ENCODE data around the gene ITPR2. TPM values are rescaled to one million over a fixed set of nuclear protein-coding genes. Genes with fewer than 3 reads are reported as not detected.

Gene ITPR2
- total and polyA plus RNA-seq, 2 of the 8 experiments (the other 6 are each of a cell fraction or from before 2014, with no cell fraction given) = 4.1 to 48.3 TPM

GRCh38 chr12:26338586-26339572, 494.1 kb downstream of the ITPR2 start:
- Histone ChIP-seq H2BK12ac (ENCODE audit: low read depth, low read length) (no peak overlapping the region), H3K23me2 (ENCODE audit: low read depth, low read length) (no peaks in the 10 kb centered on the region), H2AK5ac (ENCODE audit: low read depth, low read length) (no peak overlapping the region), H3K79me2 (ENCODE audit: control insufficient read depth in 1 of 2, insufficient read depth in 2 of 2, low read length in 2 of 2) (no peaks in the 10 kb centered on the region), H3K23ac (ENCODE audit: insufficient read length) (no peak overlapping the region), H3K36me3 (ENCODE audit: control insufficient read depth in 2 of 4, insufficient read depth in 4 of 4, low read length in 3 of 4) (no peaks in the 10 kb centered on the region), H3K79me1 (ENCODE audit: low read depth, low read length) (no peaks in the 10 kb centered on the region), H3K27me3 (replicated peaks in 1 of 4; ENCODE audit: control insufficient read depth in 3 of 4, extremely low read depth in 1 of 4, insufficient read depth in 3 of 4, low read length in 3 of 4) (no peaks in the 10 kb centered on the region), H4K91ac (replicated peaks; ENCODE audit: insufficient read length, low read length) (no peak overlapping the region), H3K56ac (replicated peaks; ENCODE audit: insufficient read length, low read depth, low read length) (no peak overlapping the region), H3K9ac (replicated peaks in 1 of 4; ENCODE audit: extremely low read depth in 1 of 4, low read depth in 3 of 4, low read length in 3 of 4) (no peak overlapping the region), H4K8ac (ENCODE audit: extremely low read depth, insufficient read depth, low read length) (no peak overlapping the region), H2BK20ac (ENCODE audit: low read length) (no peak overlapping the region), H2BK5ac (ENCODE audit: low read depth, low read length) (no peak overlapping the region), H3K4me2 (ENCODE audit: insufficient read depth in 1 of 2, low read depth in 2 of 2, low read length in 2 of 2) (no peak overlapping the region), H4K5ac (ENCODE audit: insufficient read length, low read depth, low read length) (no peak overlapping the region), H3K4ac (replicated peaks; ENCODE audit: insufficient read length, low read depth, low read length) (no peak overlapping the region), H2BK120ac (replicated peaks; ENCODE audit: low read depth, low read length) (no peak overlapping the region), H4K20me1 (replicated peaks in 1 of 2; ENCODE audit: control insufficient read depth in 1 of 2, insufficient read depth in 2 of 2, low read length in 2 of 2) (no peaks in the 10 kb centered on the region), H3K27ac (ENCODE audit: low read depth, low read length) (no peak overlapping the region), H3K4me3 (ENCODE audit: extremely low read depth in 1 of 4, insufficient read depth in 2 of 4, low read depth in 3 of 4, low read length in 4 of 4) (no peak overlapping the region), H3K4me1 (replicated peaks in 1 of 4; ENCODE audit: control insufficient read depth in 3 of 4, insufficient read depth in 4 of 4, low read length in 3 of 4) (peaks cover 0 to 6% (median under 1%) of the 10 kb centered on the region in 4 experiments; a peak in 3 of 7 replicates), H3K18ac (ENCODE audit: extremely low read depth, low read length) (no peak overlapping the region), H3K14ac (ENCODE audit: insufficient read length) (no peak overlapping the region), H2BK15ac (ENCODE audit: low read length) (no peak overlapping the region), H3K9me3 (ENCODE audit: insufficient read depth in 2 of 2, low read depth in 1 of 2, low read length in 1 of 2) (no peaks in the 10 kb centered on the region; a peak in 1 of 4 replicates), H2AFZ (ENCODE audit: low read length) (no peak overlapping the region)
- DNase-seq (ENCODE audit: low read depth in 1 of 2, low spot score in 2 of 2) (no peak), FAIRE-seq (no peak)
- POLR2A ChIA-PET (ENCODE audit: partially characterized antibody) = no interaction called here
- CTCF ChIA-PET (ENCODE audit: partially characterized antibody) = interaction anchor here (1.4 kb wide), 1 partner anchor 12 kb away, joined by 3 read pairs; no protein-coding TSS in a partner anchor
- WGBS, 2 experiments (ENCODE audit: extremely low coverage in 1 of 2, insufficient coverage in 1 of 2, insufficient read length in 1 of 2, insufficient replicate concordance in 2 of 2, low coverage in 1 of 2, low lambda C conversion rate in 2 of 2, missing lambda C conversion rate in 1 of 2) = 81% methylated on average over 11 of the region's 11 CpGs; no CpG with 5 or more reads in 1 of the 2 experiments
- TF ChIP-seq CTBP2 (IDR thresholded peaks at IDR 0.05; ENCODE audit: borderline replicate concordance, insufficient read depth, insufficient read length, low read length) = no peak
- TF ChIP-seq SRF (IDR thresholded peaks at IDR 0.05; ENCODE audit: low read depth, low read length) = no peak
- TF ChIP-seq CHD1 (IDR thresholded peaks at IDR 0.05; ENCODE audit: low read depth, low read length) = no peak
- TF ChIP-seq FOSL1 (IDR thresholded peaks at IDR 0.05; ENCODE audit: insufficient read depth, low read depth, low read length) = no peak
- no peak for TF ChIP-seq TAF7 (optimal IDR thresholded peaks at IDR 0.05; ENCODE audit: borderline replicate concordance, low read depth, low read length)
- TF ChIP-seq ATF3 (IDR thresholded peaks at IDR 0.05; ENCODE audit: insufficient read depth, low read depth, low read length) = no peak
- no peak for TF ChIP-seq SP1 (IDR thresholded peaks at IDR 0.05; ENCODE audit: low read depth, low read length)
- no peak for TF ChIP-seq BCL11A (IDR thresholded peaks at IDR 0.05; ENCODE audit: low read depth in 2 of 2, low read length in 2 of 2)
- TF ChIP-seq EGR1 (IDR thresholded peaks at IDR 0.05; ENCODE audit: borderline replicate concordance, low read depth, low read length) = no peak
- no peak for TF ChIP-seq POLR2AphosphoS5 (IDR thresholded peaks at IDR 0.05; ENCODE audit: low read depth, low read length)
- no peak for TF ChIP-seq SP2 (IDR thresholded peaks at IDR 0.05; ENCODE audit: low read length)
- TF ChIP-seq KDM4A (IDR thresholded peaks at IDR 0.05; ENCODE audit: low read depth, low read length, severe bottlenecking) = no peak
